SK-N-MC (cell line): ENCODE results near the gene SV2A.
"Not testable (repeated sequence)": the region's sequence is repeated elsewhere in the genome, so short reads cannot be mapped to it uniquely, and the experiment has no call there.

Experiments used
- DNase-seq: peaks from one replicate; pipeline ENCODE4 v3.0.0-alpha.2; 2011; ENCODE audit warnings: low read depth, low spot score
- H3K27ac ChIP-seq: fragments of 200-600 bp; sonication (generic); 2 replicates; pipeline ENCODE4 v1.5.1; 2016; ENCODE audit warnings: mixed run types
- H3K36me3 ChIP-seq: fragments of 200-600 bp; sonication (generic); 2 replicates; pipeline ENCODE4 v1.6.1; 2017; ENCODE audit warnings: antibody characterized with exemption, low read length, mixed read lengths; ENCODE audit not compliant: insufficient read depth
- H3K4me3 ChIP-seq: fragments of 200-600 bp; sonication (generic); 2 replicates; pipeline ENCODE4 v1.5.1; 2016
- H3K9ac ChIP-seq: fragments of 200-600 bp; sonication (generic); 2 replicates; pipeline ENCODE4 v1.8.0; 2017; ENCODE audit warnings: mixed run types, mixed read lengths; ENCODE audit not compliant: insufficient read length
- H3K9me3 ChIP-seq: fragments of 200-600 bp; sonication (generic); 2 replicates; pipeline ENCODE4 v1.6.1; 2017; ENCODE audit warnings: low read depth, mild to moderate bottlenecking, antibody characterized with exemption, low read length, moderate library complexity, mixed read lengths
- EZH2 ChIP-seq: fragments of 200-600 bp; sonication (generic); IDR thresholded peaks from one replicate; pipeline ENCODE4 v1.6.1; 2017; ENCODE audit warnings: antibody characterized with exemption

The SV2A gene

GRCh38 chr1:149877211-149877946 lies 40.3 kb downstream of the SV2A start:
- H3K27ac ChIP-seq: no peak overlapping the region
- no peak for DNase-seq
- no peaks in the 10 kb centered on the region for H3K36me3 ChIP-seq
- H3K4me3 ChIP-seq: no peak overlapping the region
- TF ChIP-seq EZH2: no peak
- no peak overlapping the region for H3K9ac ChIP-seq
- H3K9me3 ChIP-seq: no peaks in the 10 kb centered on the region

- not testable (repeated sequence) for H3K36me3 ChIP-seq, DNase-seq, H3K4me3 ChIP-seq, H3K9me3 ChIP-seq, H3K9ac ChIP-seq, H3K27ac ChIP-seq
Observed at GRCh38 chr1:149873060-149873459, 44.6 kb downstream of the SV2A start.

GRCh38 chr1:149866887-149867286 lies 50.8 kb downstream of the SV2A start:
- H3K4me3 ChIP-seq, H3K27ac ChIP-seq, H3K36me3 ChIP-seq, H3K9ac ChIP-seq, DNase-seq, H3K9me3 ChIP-seq: not testable (repeated sequence)

- not testable (repeated sequence) for H3K4me3 ChIP-seq, H3K9ac ChIP-seq, H3K27ac ChIP-seq, DNase-seq, H3K9me3 ChIP-seq, H3K36me3 ChIP-seq
Observed at GRCh38 chr1:149861497-149862054, 56.1 kb downstream of the SV2A start.

GRCh38 chr1:149860684-149861496 lies 56.8 kb downstream of the SV2A start:
- not testable (repeated sequence) for H3K9ac ChIP-seq, H3K9me3 ChIP-seq, H3K27ac ChIP-seq, DNase-seq, H3K4me3 ChIP-seq, H3K36me3 ChIP-seq

GRCh38 chr1:149860271-149860670 lies 57.4 kb downstream of the SV2A start:
- DNase-seq, H3K36me3 ChIP-seq: not testable (repeated sequence)

More at GRCh38 chr1:149860271-149860670, 57.4 kb downstream of the SV2A start:
- H3K9ac ChIP-seq, H3K27ac ChIP-seq, H3K4me3 ChIP-seq, H3K9me3 ChIP-seq: not testable (repeated sequence)
